Measurements from ENCODE around the gene PLCB3.

PLCB3 gene

DNA sequence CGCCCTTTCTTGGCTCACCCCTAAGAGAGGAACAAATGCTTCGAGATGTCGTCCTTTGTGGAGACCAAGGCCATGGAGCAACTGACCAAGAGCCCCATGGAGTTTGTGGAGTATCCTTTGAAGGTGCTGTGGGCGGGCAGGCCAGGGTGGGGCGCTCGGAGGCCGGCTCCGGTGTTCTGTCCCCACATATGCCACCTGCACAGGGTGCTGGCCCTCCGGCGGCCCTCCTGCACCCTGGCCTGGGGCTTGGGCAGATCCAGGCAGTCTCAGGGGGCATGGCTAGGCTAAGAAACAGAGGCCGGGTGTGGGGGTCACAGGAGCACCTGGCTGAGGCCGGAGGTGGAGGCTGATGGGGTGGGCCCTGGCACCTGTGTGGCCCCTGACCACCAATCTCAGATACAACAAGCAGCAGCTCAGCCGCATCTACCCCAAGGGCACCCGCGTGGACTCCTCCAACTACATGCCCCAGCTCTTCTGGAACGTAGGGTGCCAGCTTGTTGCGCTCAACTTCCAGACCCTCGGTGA, 10.3 kb downstream of the PLCB3 start:
- ChIA-PET POLR2A (ENCODE audit: low non-redundant PET) (no interaction called here), CTCF (interaction anchor here (0.5 kb wide), 1 partner anchor 40 kb away, joined by 3 read pairs; no protein-coding TSS in a partner anchor)
- TF ChIP-seq, protein P1, sequence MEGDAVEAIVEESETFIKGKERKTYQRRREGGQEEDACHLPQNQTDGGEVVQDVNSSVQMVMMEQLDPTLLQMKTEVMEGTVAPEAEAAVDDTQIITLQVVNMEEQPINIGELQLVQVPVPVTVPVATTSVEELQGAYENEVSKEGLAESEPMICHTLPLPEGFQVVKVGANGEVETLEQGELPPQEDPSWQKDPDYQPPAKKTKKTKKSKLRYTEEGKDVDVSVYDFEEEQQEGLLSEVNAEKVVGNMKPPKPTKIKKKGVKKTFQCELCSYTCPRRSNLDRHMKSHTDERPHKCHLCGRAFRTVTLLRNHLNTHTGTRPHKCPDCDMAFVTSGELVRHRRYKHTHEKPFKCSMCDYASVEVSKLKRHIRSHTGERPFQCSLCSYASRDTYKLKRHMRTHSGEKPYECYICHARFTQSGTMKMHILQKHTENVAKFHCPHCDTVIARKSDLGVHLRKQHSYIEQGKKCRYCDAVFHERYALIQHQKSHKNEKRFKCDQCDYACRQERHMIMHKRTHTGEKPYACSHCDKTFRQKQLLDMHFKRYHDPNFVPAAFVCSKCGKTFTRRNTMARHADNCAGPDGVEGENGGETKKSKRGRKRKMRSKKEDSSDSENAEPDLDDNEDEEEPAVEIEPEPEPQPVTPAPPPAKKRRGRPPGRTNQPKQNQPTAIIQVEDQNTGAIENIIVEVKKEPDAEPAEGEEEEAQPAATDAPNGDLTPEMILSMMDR (conservative IDR thresholded peaks at IDR 0.05; ENCODE audit: low read depth), result no peak
- no peak for DNase-seq (ENCODE audit: low spot score)
- peak overlapping the region; percentile 99 for H3K27ac ChIP-seq

DNA sequence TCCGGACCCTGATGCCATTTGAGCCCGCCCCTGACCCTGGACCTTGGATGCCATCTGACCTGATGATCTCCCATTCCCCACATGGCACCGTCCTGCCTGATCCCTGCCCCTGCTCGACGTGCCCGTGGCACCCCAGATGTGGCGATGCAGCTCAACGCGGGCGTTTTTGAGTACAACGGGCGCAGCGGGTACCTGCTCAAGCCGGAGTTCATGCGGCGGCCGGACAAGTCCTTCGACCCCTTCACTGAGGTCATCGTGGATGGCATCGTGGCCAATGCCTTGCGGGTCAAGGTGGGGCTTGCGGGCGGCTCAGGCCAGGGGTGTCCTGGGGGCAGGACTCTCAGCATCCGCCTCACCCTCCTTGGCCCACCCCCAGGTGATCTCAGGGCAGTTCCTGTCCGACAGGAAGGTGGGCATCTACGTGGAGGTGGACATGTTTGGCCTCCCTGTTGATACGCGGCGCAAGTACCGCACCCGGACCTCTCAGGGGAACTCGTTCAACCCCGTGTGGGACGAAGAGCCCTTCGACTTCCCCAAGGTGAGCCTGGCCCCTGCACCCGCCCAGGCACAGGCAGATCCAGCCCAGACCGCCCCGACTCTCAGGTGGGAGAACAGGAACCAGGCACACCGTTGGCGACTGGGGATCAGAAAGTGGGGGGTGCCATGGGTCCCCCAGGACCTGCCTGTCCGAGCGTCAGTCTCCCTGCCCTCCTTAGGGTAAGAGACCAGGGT, 11.1 kb downstream of the PLCB3 start:
- H3K27ac ChIP-seq, result peak overlapping the region; percentile 99
- no peak for DNase-seq (ENCODE audit: low spot score)
- CTCF ChIA-PET, result interaction anchor here (0.5 to 1.8 kb wide), 4 partner anchors 11 to 39 kb away, joined by 3 to 6 read pairs (median 5); partner anchors contain the start of gene PLCB3
- POLR2A ChIA-PET (ENCODE audit: low non-redundant PET), result no interaction called here
- TF ChIP-seq, protein P1 (conservative IDR thresholded peaks at IDR 0.05; ENCODE audit: low read depth), result no peak

DNA sequence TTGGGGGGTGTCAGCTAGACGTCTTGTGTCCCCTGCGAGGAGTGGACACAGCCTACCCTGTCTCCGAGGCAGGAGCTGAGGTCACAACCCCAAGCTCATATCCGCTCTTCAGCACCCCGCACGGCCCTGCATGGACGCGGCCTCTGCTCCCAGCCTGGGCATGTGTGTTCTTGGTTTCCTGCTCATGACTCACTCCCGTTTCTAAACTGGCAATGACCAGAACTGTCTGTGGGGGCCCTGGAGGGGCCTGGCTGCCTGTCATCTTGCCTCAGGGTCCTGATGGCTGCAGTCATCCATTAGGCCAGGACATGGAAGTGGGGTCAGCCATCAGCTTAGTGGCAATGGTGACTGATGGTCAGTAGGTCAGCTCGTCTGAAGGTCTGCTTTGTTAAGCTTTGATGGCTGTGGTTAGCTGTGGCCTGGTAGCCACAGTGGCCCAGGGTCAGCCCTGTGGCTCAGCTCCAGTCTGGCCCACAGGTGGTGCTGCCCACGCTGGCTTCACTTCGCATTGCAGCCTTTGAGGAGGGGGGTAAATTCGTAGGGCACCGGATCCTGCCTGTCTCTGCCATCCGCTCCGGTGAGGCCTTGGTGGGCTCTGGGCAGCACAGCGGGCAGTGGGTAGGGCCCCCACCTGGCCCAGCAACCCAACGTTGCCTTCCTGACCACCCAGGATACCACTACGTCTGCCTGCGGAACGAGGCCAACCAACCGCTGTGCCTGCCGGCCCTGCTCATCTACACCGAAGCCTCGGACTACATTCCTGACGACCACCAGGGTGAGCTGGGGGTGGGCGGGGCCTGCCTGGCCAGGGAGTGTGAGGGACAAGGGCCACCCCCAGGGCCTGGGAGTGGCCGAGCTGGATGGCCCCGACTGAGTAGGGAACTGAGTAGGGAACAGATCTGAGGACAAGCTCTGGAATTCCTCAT, 12.0 kb downstream of the PLCB3 start:
- ChIA-PET POLR2A (ENCODE audit: low non-redundant PET) (no interaction called here), CTCF (interaction anchor here (0.6 to 1.8 kb wide), 4 partner anchors 11 to 33 kb away, joined by 4 to 6 read pairs (median 5); partner anchors contain the start of gene PLCB3)
- TF ChIP-seq, protein P1 (conservative IDR thresholded peaks at IDR 0.05; ENCODE audit: low read depth), result no peak
- DNase-seq (ENCODE audit: low spot score), result no peak
- H3K27ac ChIP-seq, result peak overlapping the region; percentile 99

DNA sequence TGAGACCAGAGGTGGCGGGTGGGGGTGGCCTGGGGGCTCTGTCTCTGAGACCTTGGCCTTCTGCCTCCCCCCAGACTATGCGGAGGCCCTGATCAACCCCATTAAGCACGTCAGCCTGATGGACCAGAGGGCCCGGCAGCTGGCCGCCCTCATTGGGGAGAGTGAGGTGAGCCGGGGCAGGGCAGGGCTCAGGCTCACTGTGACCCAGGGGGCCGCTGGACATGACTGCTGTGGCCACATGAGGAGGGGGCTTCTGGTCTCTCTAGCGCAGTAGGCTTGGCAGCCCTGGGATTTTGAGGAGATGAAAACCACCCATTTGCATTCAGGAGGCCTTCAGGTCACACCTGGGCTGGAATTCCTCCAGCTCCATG, 12.6 kb downstream of the PLCB3 start:
- CTCF ChIA-PET, result interaction anchor here (0.6 to 1.8 kb wide), 5 partner anchors 12 to 1714 kb away, joined by 3 to 6 read pairs (median 4); partner anchors contain the start of gene PLCB3
- POLR2A ChIA-PET (ENCODE audit: low non-redundant PET), result interaction anchor here (1.0 kb wide), 1 partner anchor 17 kb away, joined by 3 read pairs; the partner anchor contains the start of gene PPP1R14B
- H3K27ac ChIP-seq, result peak overlapping the region; percentile 99
- TF ChIP-seq, protein P1 (conservative IDR thresholded peaks at IDR 0.05; ENCODE audit: low read depth), result no peak
- no peak for DNase-seq (ENCODE audit: low spot score)

DNA sequence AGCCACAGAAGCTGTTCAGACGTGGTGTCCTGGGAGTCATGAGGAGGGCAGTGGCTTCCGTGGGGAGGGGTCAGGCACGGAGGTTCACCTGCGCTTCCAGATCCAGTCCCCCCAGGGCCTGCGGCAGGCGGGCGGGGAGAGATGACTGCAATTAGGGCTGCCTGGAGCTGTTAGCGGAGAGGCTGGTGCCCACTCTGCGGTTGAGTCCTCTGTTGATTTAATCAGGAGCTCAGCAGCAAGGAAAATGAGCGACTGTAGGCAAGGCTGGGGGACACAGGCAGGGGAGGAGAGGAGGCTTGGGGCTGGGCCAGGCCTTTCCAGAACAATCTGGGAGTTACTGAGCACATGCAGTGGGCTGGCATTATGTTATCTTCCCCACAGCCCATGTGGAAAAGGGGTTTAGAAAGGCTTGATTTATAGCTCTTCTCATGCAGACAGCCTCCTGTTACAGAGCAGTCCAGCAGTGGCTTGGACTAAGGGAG, 13.1 kb downstream of the PLCB3 start:
- TF ChIP-seq, protein P1 (conservative IDR thresholded peaks at IDR 0.05; ENCODE audit: low read depth), result no peak
- POLR2A ChIA-PET (ENCODE audit: low non-redundant PET), result interaction anchor here (1.0 kb wide), 1 partner anchor 18 kb away, joined by 3 read pairs; the partner anchor contains the start of gene PPP1R14B
- CTCF ChIA-PET, result interaction anchor here (0.6 to 1.8 kb wide), 6 partner anchors 13 to 1715 kb away, joined by 3 to 6 read pairs (median 4); partner anchors contain the start of gene PLCB3
- H3K27ac ChIP-seq, result peak overlapping the region; percentile 99
- DNase-seq (ENCODE audit: low spot score), result no peak

Measured in RWPE1 (cell line).